Measurements from ENCODE around the gene SBF2.

The SBF2 gene

DNA sequence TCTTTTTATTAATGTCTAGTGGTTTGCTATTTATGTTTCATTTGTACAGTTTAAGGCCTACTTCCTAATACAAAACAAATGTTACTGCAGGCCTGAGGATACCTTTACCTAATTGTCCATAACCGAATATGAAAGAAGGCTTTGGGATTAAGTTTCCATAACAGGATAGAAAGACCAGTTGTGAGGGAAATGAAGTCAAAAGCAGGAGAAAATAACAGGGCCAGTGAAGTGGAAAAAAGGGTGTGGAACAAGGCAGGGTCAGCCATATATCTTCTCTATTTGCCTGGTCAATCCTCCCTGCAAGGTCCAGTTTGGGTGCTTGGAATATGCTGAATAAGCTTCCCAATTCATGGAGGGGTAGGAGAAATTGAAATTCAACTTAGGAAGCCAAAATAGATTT is 418.6 kb downstream of the SBF2 start:
- Histone ChIP-seq H4K20me1 (ENCODE audit: control insufficient read depth, insufficient read depth, low read depth, low read length) (no peaks in the 10 kb centered on the region), H3K27me3 (ENCODE audit: control insufficient read depth, low read length) (no peaks in the 10 kb centered on the region), H3K27ac (ENCODE audit: low read depth, low read length) (no peak overlapping the region), H3F3A (ENCODE audit: control insufficient read depth, insufficient read depth) (no peaks in the 10 kb centered on the region), H3K36me3 (ENCODE audit: control insufficient read depth, low read length) (no peaks in the 10 kb centered on the region), H3K9me2 (replicated peaks; ENCODE audit: control insufficient read depth, low read length) (no peaks in the 10 kb centered on the region), H3K9me3 (ENCODE audit: control insufficient read depth, insufficient read depth, low read length) (no peaks in the 10 kb centered on the region), H3K4me3 (ENCODE audit: low read length) (no peak overlapping the region), H3K4me2 (ENCODE audit: low read length) (no peak overlapping the region), H3K4me1 (ENCODE audit: control insufficient read depth, low read length) (no peaks in the 10 kb centered on the region), H3K79me2 (ENCODE audit: control insufficient read depth, low read length) (no peaks in the 10 kb centered on the region)
- TF ChIP-seq EZH2phosphoT487 (IDR thresholded peaks at IDR 0.05; ENCODE audit: borderline replicate concordance, low read length), result no peak
- TF ChIP-seq, protein P1, sequence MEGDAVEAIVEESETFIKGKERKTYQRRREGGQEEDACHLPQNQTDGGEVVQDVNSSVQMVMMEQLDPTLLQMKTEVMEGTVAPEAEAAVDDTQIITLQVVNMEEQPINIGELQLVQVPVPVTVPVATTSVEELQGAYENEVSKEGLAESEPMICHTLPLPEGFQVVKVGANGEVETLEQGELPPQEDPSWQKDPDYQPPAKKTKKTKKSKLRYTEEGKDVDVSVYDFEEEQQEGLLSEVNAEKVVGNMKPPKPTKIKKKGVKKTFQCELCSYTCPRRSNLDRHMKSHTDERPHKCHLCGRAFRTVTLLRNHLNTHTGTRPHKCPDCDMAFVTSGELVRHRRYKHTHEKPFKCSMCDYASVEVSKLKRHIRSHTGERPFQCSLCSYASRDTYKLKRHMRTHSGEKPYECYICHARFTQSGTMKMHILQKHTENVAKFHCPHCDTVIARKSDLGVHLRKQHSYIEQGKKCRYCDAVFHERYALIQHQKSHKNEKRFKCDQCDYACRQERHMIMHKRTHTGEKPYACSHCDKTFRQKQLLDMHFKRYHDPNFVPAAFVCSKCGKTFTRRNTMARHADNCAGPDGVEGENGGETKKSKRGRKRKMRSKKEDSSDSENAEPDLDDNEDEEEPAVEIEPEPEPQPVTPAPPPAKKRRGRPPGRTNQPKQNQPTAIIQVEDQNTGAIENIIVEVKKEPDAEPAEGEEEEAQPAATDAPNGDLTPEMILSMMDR (IDR thresholded peaks at IDR 0.05; ENCODE audit: low read depth, low read length, poor library complexity, severe bottlenecking), result no peak

DNA sequence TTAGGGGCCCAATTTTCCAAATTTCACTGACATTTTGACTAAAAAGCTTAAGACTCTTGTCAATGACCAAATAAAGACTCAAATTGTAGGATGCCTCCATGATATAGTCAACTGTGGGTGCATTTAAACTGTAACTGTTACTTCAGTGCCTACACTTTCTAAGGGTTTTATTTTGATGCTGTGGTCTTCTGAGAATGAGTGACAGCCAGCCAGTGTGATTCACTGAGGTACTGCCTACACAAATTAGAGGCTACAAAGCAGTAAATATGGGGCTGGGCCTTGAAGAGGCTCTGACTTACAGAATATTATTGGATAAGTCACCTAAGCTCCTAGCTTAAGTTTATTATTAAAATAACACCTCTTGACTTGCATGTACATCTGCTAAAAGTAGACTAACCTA is 419.6 kb downstream of the SBF2 start:
- Histone ChIP-seq H3K4me2 (ENCODE audit: low read length) (no peak overlapping the region), H3K27ac (ENCODE audit: low read depth, low read length) (no peak overlapping the region), H3K4me1 (ENCODE audit: control insufficient read depth, low read length) (no peaks in the 10 kb centered on the region), H3K79me2 (ENCODE audit: control insufficient read depth, low read length) (no peaks in the 10 kb centered on the region), H3K9me3 (ENCODE audit: control insufficient read depth, insufficient read depth, low read length) (no peaks in the 10 kb centered on the region), H3K4me3 (ENCODE audit: low read length) (no peak overlapping the region), H4K20me1 (ENCODE audit: control insufficient read depth, insufficient read depth, low read depth, low read length) (no peaks in the 10 kb centered on the region), H3K27me3 (ENCODE audit: control insufficient read depth, low read length) (no peaks in the 10 kb centered on the region), H3K9me2 (replicated peaks; ENCODE audit: control insufficient read depth, low read length) (no peaks in the 10 kb centered on the region), H3K36me3 (ENCODE audit: control insufficient read depth, low read length) (no peaks in the 10 kb centered on the region), H3F3A (ENCODE audit: control insufficient read depth, insufficient read depth) (no peaks in the 10 kb centered on the region)
- TF ChIP-seq, protein P1 (IDR thresholded peaks at IDR 0.05; ENCODE audit: low read depth, low read length, poor library complexity, severe bottlenecking), result no peak
- no peak for TF ChIP-seq EZH2phosphoT487 (IDR thresholded peaks at IDR 0.05; ENCODE audit: borderline replicate concordance, low read length)

DNA sequence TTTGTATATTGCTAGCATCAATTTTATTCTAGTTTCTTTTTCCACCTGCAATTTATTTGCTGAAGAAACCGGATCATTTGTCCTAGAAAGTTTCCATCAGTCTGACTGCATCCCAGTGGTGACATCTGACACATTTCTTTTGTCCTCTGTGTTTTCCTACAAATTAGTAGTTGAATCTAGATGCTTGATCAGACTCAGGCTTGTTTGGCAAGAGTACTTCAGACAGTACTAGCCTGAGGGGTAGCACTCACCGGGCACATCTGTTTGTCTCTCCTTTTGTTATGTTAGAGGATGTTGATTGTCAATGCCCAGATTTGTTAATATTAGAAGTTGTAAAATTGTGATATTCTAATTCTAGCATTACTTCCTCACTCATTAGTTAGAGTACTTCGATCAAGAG is 425.4 kb downstream of the SBF2 start:
- Histone ChIP-seq H3K9me3 (ENCODE audit: control insufficient read depth, insufficient read depth, low read length) (no peaks in the 10 kb centered on the region), H3K4me2 (ENCODE audit: low read length) (no peak overlapping the region), H3K27me3 (ENCODE audit: control insufficient read depth, low read length) (no peaks in the 10 kb centered on the region), H3K4me1 (ENCODE audit: control insufficient read depth, low read length) (no peaks in the 10 kb centered on the region), H3F3A (ENCODE audit: control insufficient read depth, insufficient read depth) (no peaks in the 10 kb centered on the region), H3K9me2 (replicated peaks; ENCODE audit: control insufficient read depth, low read length) (no peaks in the 10 kb centered on the region), H3K27ac (ENCODE audit: low read depth, low read length) (no peak overlapping the region), H3K4me3 (ENCODE audit: low read length) (no peak overlapping the region), H4K20me1 (ENCODE audit: control insufficient read depth, insufficient read depth, low read depth, low read length) (no peaks in the 10 kb centered on the region), H3K36me3 (ENCODE audit: control insufficient read depth, low read length) (no peaks in the 10 kb centered on the region), H3K79me2 (ENCODE audit: control insufficient read depth, low read length) (no peaks in the 10 kb centered on the region)
- TF ChIP-seq, protein P1 (IDR thresholded peaks at IDR 0.05; ENCODE audit: low read depth, low read length, poor library complexity, severe bottlenecking), result no peak
- no peak for TF ChIP-seq EZH2phosphoT487 (IDR thresholded peaks at IDR 0.05; ENCODE audit: borderline replicate concordance, low read length)

DNA sequence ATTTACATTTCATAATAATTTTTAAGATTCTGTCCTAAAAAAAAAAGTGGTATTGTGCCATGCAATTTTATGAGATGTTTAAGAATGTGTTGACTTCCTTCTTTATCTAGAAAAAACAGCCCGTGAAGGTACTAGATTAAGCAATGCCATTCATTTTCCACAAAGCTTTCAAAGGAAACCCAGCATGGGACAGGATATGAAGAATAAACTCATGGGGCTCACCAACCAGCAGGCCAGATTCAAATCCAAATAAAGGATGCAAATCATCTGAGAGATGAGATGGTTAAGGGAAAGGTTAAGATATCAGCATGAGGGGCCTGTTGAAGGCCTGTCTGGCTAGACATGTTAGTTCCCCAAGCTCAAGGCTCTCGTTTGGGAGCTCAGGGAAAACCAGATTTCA is 431.0 kb downstream of the SBF2 start:
- Histone ChIP-seq H3K36me3 (ENCODE audit: control insufficient read depth, low read length) (no peaks in the 10 kb centered on the region), H3F3A (ENCODE audit: control insufficient read depth, insufficient read depth) (no peaks in the 10 kb centered on the region), H3K79me2 (ENCODE audit: control insufficient read depth, low read length) (no peaks in the 10 kb centered on the region), H4K20me1 (ENCODE audit: control insufficient read depth, insufficient read depth, low read depth, low read length) (no peaks in the 10 kb centered on the region), H3K27ac (ENCODE audit: low read depth, low read length) (no peak overlapping the region), H3K4me1 (ENCODE audit: control insufficient read depth, low read length) (no peaks in the 10 kb centered on the region), H3K4me2 (ENCODE audit: low read length) (no peak overlapping the region), H3K9me3 (ENCODE audit: control insufficient read depth, insufficient read depth, low read length) (no peaks in the 10 kb centered on the region), H3K4me3 (ENCODE audit: low read length) (no peak overlapping the region), H3K9me2 (replicated peaks; ENCODE audit: control insufficient read depth, low read length) (no peaks in the 10 kb centered on the region), H3K27me3 (ENCODE audit: control insufficient read depth, low read length) (no peaks in the 10 kb centered on the region)
- no peak for TF ChIP-seq EZH2phosphoT487 (IDR thresholded peaks at IDR 0.05; ENCODE audit: borderline replicate concordance, low read length)
- TF ChIP-seq, protein P1 (IDR thresholded peaks at IDR 0.05; ENCODE audit: low read depth, low read length, poor library complexity, severe bottlenecking), result no peak
